Gastrocnemius medialis (tissue), 4 donors: ENCODE measurements around the gene KRTAP10-2. TPM values are rescaled to one million over a fixed set of nuclear protein-coding genes. Genes with fewer than 3 reads are reported as not detected.

Experiments
- ATAC-seq, 2 donors: fragments of 150-250 bp; one replicate each; pipeline ENCODE4 v1.9.1; 2016
- DNase-seq, 2 donors: peaks; one replicate each; pipeline ENCODE4 v3.0.0-alpha.2; 2019
- H3K27ac ChIP-seq, 4 donors: fragments of 200-600 bp; sonication (generic); 1 replicate in 1 of 4; 2 replicates in 3 of 4; pipeline ENCODE4 v1.5.1; 2016 to 2018; ENCODE audit warnings: mild to moderate bottlenecking in 2 of 4, moderate library complexity in 1 of 4
- H3K27me3 ChIP-seq, 3 donors: fragments of 200-600 bp; sonication (generic) in 2 of 3; 1 replicate in 1 of 3; 2 replicates in 2 of 3; pipeline versions ENCODE4 v1.5.1 to v1.6.0; 2016 to 2019; ENCODE audit warnings: mild to moderate bottlenecking in 1 of 3, moderate library complexity in 1 of 3
- H3K36me3 ChIP-seq, 2 donors: fragments of 200-600 bp; sonication (generic) in 1 of 2; one replicate each; pipeline ENCODE4 v1.5.1; 2017 to 2018
- H3K4me1 ChIP-seq, 2 donors: fragments of 200-600 bp; sonication (generic) in 1 of 2; one replicate each; pipeline ENCODE4 v1.5.1; 2016 to 2017; ENCODE audit warnings: mild to moderate bottlenecking in 2 of 2
- H3K4me3 ChIP-seq, 4 donors: fragments of 200-600 bp; sonication (generic) in 3 of 4; 1 replicate in 1 of 4; 2 replicates in 3 of 4; pipeline ENCODE4 v1.5.1; 2016 to 2019; ENCODE audit warnings: mild to moderate bottlenecking in 2 of 4
- H3K9me3 ChIP-seq, 3 donors: fragments of 200-600 bp; sonication (generic) in 2 of 3; 1 replicate in 1 of 3; 2 replicates in 2 of 3; pipeline ENCODE4 v1.5.1; 2016 to 2019
- CTCF ChIP-seq, 5 experiments: fragments of 450-650 bp in 3 of 5; fragments of 200-600 bp in 2 of 5; sonication (generic) in 2 of 5; IDR thresholded peaks in 4 of 5; conservative IDR thresholded peaks in 1 of 5; 1 replicate in 4 of 5; 2 replicates in 1 of 5; pipeline ENCODE4 v1.5.1; 2016 to 2019; ENCODE audit warnings: antibody characterized with exemption in 5 of 5, mild to moderate bottlenecking in 3 of 5, moderate library complexity in 3 of 5
- POLR2A ChIP-seq, 2 donors: fragments of 450-650 bp; IDR thresholded peaks; one replicate each; pipeline ENCODE4 v1.6.1; 2017; ENCODE audit warnings: antibody characterized with exemption in 2 of 2, mild to moderate bottlenecking in 2 of 2, moderate library complexity in 2 of 2
- in situ Hi-C, 4 donors: fragments of 200-750 bp; cut with MboI; loops; one replicate each; pipeline versions ENCODE4 v1.15.0 to v1.8.0; 2017; ENCODE audit warnings: low sequenced_read_pairs in 4 of 4
- intact Hi-C: fragments of 100-400 bp; cut with DNase I; formaldehyde crosslinking; loops from one replicate; pipeline ENCODE4 v1.15.1; 2023; ENCODE audit warnings: low total_unique reads
- total RNA-seq, 4 donors: library from RNA; depleted of rRNA; stranded (reverse); fragments of >200 nt; gene quantifications; one replicate each; pipeline versions ENCODE4 v1.1.0 to v1.2.3, GENCODE V29; 2016

KRTAP10-2 gene
- total RNA-seq, 4 donors from 2014 or later = not detected

- ATAC-seq = no peak
- no peak overlapping the region for H3K27ac ChIP-seq
- H3K9me3 ChIP-seq = no peaks in the 10 kb centered on the region
- intact Hi-C loops (no loop called here), in situ Hi-C loops (no loop called here)
- peaks cover 7 to 15% (median 13%) of the 10 kb centered on the region in 3 donors for H3K27me3 ChIP-seq
- TF ChIP-seq POLR2A (IDR thresholded peaks at IDR 0.05) = no peak
- no peak for TF ChIP-seq CTCF (IDR thresholded peaks at IDR 0.05 in 4 of 5, conservative IDR thresholded peaks at IDR 0.05 in 1 of 5)
- H3K4me3 ChIP-seq = no peak overlapping the region
- no peaks in the 10 kb centered on the region for H3K36me3 ChIP-seq
- H3K4me1 ChIP-seq = no peaks in the 10 kb centered on the region
- DNase-seq = no peak
Measured at GRCh38 chr21:44533891-44534627, 17.2 kb downstream of the KRTAP10-2 start.

- in situ Hi-C loops = no loop called here
- Histone ChIP-seq H3K36me3 (no peaks in the 10 kb centered on the region), H3K4me1 (no peaks in the 10 kb centered on the region), H3K27ac (no peak overlapping the region), H3K27me3 (peaks cover 6 to 13% (median 12%) of the 10 kb centered on the region in 3 donors), H3K4me3 (no peak overlapping the region), H3K9me3 (no peaks in the 10 kb centered on the region)
- ATAC-seq (no peak), DNase-seq (no peak)
- intact Hi-C loops = no loop called here
- TF ChIP-seq CTCF (IDR thresholded peaks at IDR 0.05 in 4 of 5, conservative IDR thresholded peaks at IDR 0.05 in 1 of 5) = no peak
- TF ChIP-seq POLR2A (IDR thresholded peaks at IDR 0.05) = no peak
Measured at GRCh38 chr21:44533121-44533890, 18.0 kb downstream of the KRTAP10-2 start.

GRCh38 chr21:44532712-44533111, 18.6 kb downstream of the KRTAP10-2 start:
- in situ Hi-C loops = no loop called here
- intact Hi-C loops = no loop called here
- ATAC-seq (no peak), DNase-seq (no peak)
- Histone ChIP-seq H3K27ac (no peak overlapping the region), H3K4me3 (no peak overlapping the region), H3K36me3 (no peaks in the 10 kb centered on the region), H3K4me1 (no peaks in the 10 kb centered on the region), H3K27me3 (peaks cover 4 to 13% (median 12%) of the 10 kb centered on the region in 3 donors), H3K9me3 (no peaks in the 10 kb centered on the region)
- TF ChIP-seq POLR2A (IDR thresholded peaks at IDR 0.05) = no peak
- TF ChIP-seq CTCF (IDR thresholded peaks at IDR 0.05 in 4 of 5, conservative IDR thresholded peaks at IDR 0.05 in 1 of 5) = no peak

GRCh38 chr21:44531606-44532564, 19.4 kb downstream of the KRTAP10-2 start:
- intact Hi-C loops (no loop called here), in situ Hi-C loops (no loop called here)
- no peaks in the 10 kb centered on the region for H3K4me1 ChIP-seq
- ATAC-seq = no peak
- H3K27me3 ChIP-seq = peaks cover 2 to 13% (median 12%) of the 10 kb centered on the region in 3 donors
- no peak overlapping the region for H3K27ac ChIP-seq
- TF ChIP-seq POLR2A (IDR thresholded peaks at IDR 0.05) (no peak), CTCF (IDR thresholded peaks at IDR 0.05 in 4 of 5, conservative IDR thresholded peaks at IDR 0.05 in 1 of 5) (no peak)
- no peak overlapping the region for H3K4me3 ChIP-seq
- DNase-seq = no peak
- H3K9me3 ChIP-seq = no peaks in the 10 kb centered on the region
- H3K36me3 ChIP-seq = no peaks in the 10 kb centered on the region
